HG02852 (cell line): ENCODE data around the gene RECQL5.

Experiments used
- ATAC-seq: cut with Tn5 transposase; IDR thresholded peaks from one replicate; pipeline ENCODE4 v1.9.1; 2021; ENCODE audit warnings: mild to moderate bottlenecking, moderate library complexity; ENCODE audit not compliant: unreplicated experiment

The RECQL5 gene

DNA sequence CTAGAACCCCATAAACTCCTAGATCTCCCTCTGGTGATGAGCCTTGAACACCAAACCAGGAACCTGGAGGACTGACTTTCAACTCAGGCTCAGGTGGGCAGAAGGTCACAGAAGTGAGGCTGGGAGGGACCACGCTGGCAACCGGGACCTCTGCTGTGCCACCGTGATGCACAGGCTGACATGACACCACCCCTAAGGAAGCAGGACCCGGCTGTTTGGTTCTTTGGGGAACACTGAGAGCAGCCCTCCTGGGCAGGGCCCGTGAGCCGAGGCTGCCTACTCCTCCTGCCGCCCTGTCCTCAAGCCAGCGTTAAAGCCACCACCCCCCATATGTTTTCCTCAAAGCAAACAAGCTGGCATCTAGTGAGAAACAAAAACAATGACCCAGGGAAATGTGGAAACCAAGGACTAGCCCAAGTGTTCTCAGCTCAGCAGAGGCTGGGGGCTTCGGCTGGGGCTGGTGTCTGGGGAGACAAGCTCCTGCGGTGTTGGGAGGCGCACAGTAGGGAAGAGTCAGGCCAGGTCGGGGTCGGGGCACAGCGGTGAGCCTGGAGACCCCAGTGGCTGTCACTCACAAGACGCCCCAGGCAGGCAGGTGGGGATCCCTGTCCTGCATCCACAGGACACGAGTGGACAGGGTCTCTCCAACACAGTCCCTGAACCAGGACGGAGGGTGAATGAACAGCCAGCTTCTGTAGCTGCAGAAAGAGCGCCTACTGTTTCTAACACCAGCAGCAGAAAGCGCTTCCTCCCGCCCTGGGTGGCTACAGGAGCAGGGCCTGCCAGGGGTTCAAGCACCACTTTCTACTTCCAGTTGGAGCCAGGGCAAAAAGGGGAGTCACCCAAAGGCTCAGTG, 32.0 kb downstream of the RECQL5 start:
- no peak for ATAC-seq

DNA sequence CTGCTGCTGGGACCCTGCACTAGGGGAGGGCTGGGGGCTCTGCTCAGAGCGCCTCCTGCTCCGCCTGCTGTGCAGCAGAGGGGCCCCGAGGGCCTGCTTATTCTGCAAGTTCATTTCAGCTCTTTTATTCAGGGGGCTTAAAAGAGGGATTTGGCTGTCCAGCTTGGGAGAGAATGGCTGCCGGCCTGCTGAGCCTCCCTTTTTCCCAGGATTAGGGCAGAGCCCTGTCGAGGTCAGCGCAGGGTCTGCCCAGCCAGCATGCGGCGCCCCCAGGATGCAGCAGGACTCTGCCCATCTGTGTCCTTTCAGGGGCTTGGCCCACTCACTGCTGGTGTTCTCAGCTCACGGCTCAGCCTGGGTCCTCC, 32.6 kb downstream of the RECQL5 start:
- ATAC-seq, result no peak

GRCh38 chr17:75633486-75634375, 33.2 kb downstream of the RECQL5 start:
- ATAC-seq, result no peak

- ATAC-seq, result no peak
Observed at GRCh38 chr17:75632863-75633485, 34.0 kb downstream of the RECQL5 start, which contains the start of gene SMIM5. SMIM5 (plus strand) TSS chr17:75633434; CDS start chr17:75640202, 6,768 bp downstream.

GRCh38 chr17:75632428-75632827, 34.5 kb downstream of the RECQL5 start:
- ATAC-seq, result no peak

- no peak for ATAC-seq
Observed at GRCh38 chr17:75631353-75631752, 35.6 kb downstream of the RECQL5 start.

- ATAC-seq, result no peak
Observed at GRCh38 chr17:75630071-75630917, 36.7 kb downstream of the RECQL5 start.

GRCh38 chr17:75629157-75629556, 37.8 kb downstream of the RECQL5 start:
- ATAC-seq, result no peak

DNA sequence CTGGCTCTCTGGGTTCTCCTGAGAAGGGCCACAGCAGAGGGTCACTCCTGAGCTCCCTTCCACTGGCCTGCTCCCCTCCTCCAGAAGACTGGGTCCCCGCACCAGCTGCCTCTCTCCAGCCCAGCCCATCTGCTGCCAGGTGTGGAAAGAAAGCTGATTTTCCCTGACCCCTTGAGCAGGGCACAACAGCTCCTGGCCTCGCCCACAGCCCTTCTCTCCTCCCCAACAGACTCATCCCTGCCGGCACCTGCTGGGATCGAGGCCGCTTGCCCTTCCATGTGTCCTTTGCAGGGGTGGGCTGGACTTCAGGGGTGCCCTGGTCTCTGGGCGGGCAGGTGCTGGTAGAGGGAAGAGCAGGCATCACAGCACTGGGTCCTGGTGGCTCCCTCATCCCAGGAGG, 38.5 kb downstream of the RECQL5 start:
- no peak for ATAC-seq

GRCh38 chr17:75627094-75627493, 39.9 kb downstream of the RECQL5 start:
- ATAC-seq, result no peak

DNA sequence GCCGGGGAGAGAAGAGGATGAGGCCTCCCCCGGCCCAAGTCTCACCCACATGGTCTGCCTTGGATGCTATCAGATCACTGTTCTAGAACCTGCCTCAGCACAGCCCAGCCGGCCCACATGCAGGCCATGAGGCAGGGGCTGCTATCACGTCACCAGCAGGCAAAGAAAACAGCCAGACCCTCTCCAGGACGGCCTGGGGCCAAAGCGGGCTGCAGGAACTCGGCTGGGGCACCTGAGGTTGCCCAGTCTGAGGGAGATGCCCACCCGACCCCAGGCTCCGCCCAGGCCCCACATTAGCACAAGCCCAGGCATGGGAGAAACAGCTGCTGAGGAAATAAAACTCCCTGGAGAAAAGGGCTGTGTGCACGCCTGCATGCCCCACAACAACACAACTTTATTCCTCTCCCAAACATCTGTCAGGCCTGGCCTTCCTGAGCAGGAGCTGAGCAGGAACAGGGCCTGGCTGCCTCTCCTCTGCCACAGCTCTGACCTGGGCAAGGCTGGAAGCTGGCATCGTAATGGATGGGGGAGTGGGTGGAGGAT, 40.4 kb downstream of the RECQL5 start:
- ATAC-seq, result no peak

GRCh38 chr17:75625813-75626486, 41.0 kb downstream of the RECQL5 start:
- ATAC-seq, result no peak

GRCh38 chr17:75624714-75625345, 42.1 kb downstream of the RECQL5 start:
- no peak for ATAC-seq

GRCh38 chr17:75624021-75624420, 42.9 kb downstream of the RECQL5 start:
- ATAC-seq, result no peak

- no peak for ATAC-seq
Observed at GRCh38 chr17:75623386-75623785, 43.6 kb downstream of the RECQL5 start.

DNA sequence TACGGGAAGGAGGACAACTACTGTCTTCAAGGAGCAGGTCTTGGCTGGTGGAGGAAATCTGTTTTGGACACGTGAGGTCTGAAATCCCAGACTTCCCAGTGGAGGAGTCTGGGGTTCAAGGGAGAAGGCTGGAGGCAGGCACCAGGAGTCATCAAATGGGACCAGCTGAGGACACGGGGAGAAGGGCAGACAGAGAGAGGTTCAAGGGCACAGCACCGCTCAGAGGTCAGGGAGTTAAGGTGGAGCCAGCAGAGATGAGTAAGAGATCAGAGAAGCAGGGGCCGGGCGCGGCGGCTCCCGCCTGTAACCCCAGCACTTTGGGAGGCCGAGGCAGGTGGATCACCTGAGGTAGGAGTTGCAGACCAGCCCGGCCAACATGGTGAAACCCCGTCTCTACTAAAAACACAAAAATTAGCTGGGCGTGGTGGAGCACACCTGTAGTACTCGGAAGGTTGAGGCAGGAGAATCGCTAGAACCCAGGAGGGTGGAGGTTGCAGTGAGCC, 44.1 kb downstream of the RECQL5 start:
- no peak for ATAC-seq

DNA sequence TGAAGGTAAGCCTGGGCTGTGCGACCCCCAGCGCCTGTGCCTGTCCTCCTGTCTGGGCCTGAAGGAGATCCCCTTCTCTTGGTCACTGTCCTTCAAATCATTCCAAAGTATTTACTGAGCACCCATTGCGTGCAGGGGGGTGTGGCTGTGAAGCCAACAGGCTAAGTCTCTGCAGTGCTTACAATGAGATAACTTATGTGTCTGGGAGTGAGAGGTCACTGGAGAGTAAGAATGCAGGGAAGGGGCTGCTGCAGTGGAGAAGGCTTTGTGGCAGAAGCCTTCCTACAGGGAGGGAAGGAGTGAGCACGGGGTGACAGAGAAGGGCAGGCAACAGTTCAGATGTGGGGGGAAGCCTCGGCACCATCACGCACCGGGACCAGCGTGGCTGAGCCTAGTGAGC, 44.9 kb downstream of the RECQL5 start:
- ATAC-seq, result no peak

DNA sequence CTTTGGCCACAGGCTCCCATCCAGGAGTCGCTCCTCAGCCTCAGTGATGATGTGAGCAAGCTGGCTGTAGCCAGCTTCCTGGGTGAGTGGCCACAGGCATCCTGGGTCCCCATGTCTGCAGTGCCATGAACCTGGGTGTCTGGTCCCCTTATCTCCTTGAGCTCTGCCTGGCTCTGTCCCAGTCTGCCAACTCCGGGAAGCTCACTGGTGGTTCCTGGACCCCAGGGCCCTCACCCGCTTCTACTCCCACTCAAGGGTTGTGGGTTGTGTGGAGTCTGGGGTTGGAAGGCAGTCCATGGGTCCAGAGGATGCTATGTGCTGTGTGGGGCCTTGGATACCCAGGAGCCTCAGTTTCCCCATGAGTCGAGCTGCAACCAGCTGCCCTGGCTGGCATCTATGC, 45.5 kb downstream of the RECQL5 start:
- no peak for ATAC-seq
